IPS-18a (cell line): Measurements from ENCODE around the gene RNF19B.

ENCODE experiments used
- H3K27ac ChIP-seq: one replicate; pipeline ENCODE4 v1.5.1; 2013; ENCODE audit warnings: low read length
- H3K27me3 ChIP-seq: one replicate; pipeline ENCODE4 v1.6.1; 2013; ENCODE audit warnings: mild to moderate bottlenecking, low read length; ENCODE audit not compliant: control insufficient read depth, insufficient read depth
- H3K36me3 ChIP-seq: one replicate; pipeline ENCODE4 v1.6.1; 2013; ENCODE audit warnings: low read depth, low read length; ENCODE audit not compliant: control insufficient read depth
- H3K4me1 ChIP-seq: one replicate; pipeline ENCODE4 v1.6.1; 2013; ENCODE audit warnings: low read depth, low read length; ENCODE audit not compliant: control insufficient read depth
- H3K4me3 ChIP-seq: one replicate; pipeline ENCODE4 v1.5.1; 2013; ENCODE audit warnings: low read length
- H3K9ac ChIP-seq: one replicate; pipeline ENCODE4 v1.6.1; 2013; ENCODE audit warnings: mild to moderate bottlenecking, low read length, moderate library complexity
- H3K9me3 ChIP-seq: one replicate; pipeline ENCODE4 v1.6.1; 2013; ENCODE audit warnings: low read depth, low read length; ENCODE audit not compliant: control insufficient read depth

Gene RNF19B

GRCh38 chr1:32888134-32888533, 76.5 kb downstream of the RNF19B start:
- no peak overlapping the region for H3K27ac ChIP-seq
- H3K4me3 ChIP-seq, result no peak overlapping the region
- no peaks in the 10 kb centered on the region for H3K36me3 ChIP-seq
- H3K9me3 ChIP-seq, result no peaks in the 10 kb centered on the region
- H3K27me3 ChIP-seq, result peaks cover 46% of the 10 kb centered on the region
- H3K9ac ChIP-seq, result no peak overlapping the region
- no peaks in the 10 kb centered on the region for H3K4me1 ChIP-seq

- peaks cover 45% of the 10 kb centered on the region for H3K27me3 ChIP-seq
Measured at GRCh38 chr1:32887623-32888022, 77.0 kb downstream of the RNF19B start.

GRCh38 chr1:32886828-32887414, 77.7 kb downstream of the RNF19B start:
- no peaks in the 10 kb centered on the region for H3K9me3 ChIP-seq
- no peak overlapping the region for H3K4me3 ChIP-seq
- H3K36me3 ChIP-seq, result no peaks in the 10 kb centered on the region
- H3K27me3 ChIP-seq, result peaks cover 38% of the 10 kb centered on the region
- peaks cover 5% of the 10 kb centered on the region for H3K4me1 ChIP-seq
- H3K27ac ChIP-seq, result no peak overlapping the region
- H3K9ac ChIP-seq, result no peak overlapping the region

More at GRCh38 chr1:32887623-32888022, 77.0 kb downstream of the RNF19B start:
- no peak overlapping the region for H3K27ac ChIP-seq
- H3K9ac ChIP-seq, result no peak overlapping the region
- H3K36me3 ChIP-seq, result no peaks in the 10 kb centered on the region
- no peaks in the 10 kb centered on the region for H3K4me1 ChIP-seq
- no peaks in the 10 kb centered on the region for H3K9me3 ChIP-seq
- H3K4me3 ChIP-seq, result no peak overlapping the region
